HG03575 (cell line): ENCODE measurements around the gene PCIF1.
"Not testable (repeated sequence)": the region's sequence is repeated elsewhere in the genome, so short reads cannot be mapped to it uniquely, and the experiment has no call there.

ENCODE experiments used
- ATAC-seq: cut with Tn5 transposase; IDR thresholded peaks from one replicate; pipeline ENCODE4 v1.9.1; 2021; ENCODE audit not compliant: unreplicated experiment, insufficient number of reproducible peaks, low FRiP score; ENCODE audit errors: extremely low read depth

The PCIF1 gene

DNA sequence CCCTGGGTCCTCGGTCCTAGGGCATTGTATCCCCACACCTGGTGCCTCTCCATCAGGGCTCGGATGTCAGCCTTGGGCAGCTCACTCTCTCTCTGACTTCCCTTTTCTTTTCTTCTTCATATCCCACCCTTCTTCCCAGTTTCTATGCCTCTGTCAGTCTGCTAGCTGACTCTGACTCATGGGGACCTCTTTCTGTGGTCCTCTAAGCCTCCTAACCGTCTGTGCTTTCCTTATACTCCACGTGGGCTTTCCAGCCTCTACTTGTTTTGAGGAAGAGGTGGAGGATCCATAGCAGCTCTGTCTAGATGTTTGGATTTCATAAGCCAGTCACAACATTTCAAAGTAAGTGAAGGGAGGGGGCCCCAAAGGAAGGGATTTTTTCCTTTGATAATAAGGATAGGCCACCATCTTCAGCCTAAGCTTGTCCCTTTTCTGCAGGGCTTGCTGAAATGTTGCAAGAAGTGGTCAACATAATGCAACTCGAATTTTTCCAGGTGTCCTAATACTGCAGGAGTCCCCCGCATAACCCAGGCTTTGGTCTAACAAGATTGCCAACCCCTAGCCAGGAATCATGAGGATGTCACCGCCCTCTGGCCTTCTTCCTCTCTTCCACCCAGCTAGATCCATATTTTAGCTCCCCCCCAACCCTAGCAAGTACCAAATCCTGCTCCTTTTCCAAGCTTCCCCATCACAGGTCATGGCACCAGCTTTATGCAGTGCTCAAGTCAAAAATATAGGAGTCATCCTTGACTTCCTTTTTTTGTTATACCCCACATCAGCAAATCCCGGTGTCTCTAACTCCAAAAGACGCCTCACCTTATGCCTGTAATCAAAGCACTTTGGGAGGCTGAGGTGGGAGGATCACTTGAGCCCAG lies 13.8 kb upstream of the PCIF1 start:
- no peak for ATAC-seq

DNA sequence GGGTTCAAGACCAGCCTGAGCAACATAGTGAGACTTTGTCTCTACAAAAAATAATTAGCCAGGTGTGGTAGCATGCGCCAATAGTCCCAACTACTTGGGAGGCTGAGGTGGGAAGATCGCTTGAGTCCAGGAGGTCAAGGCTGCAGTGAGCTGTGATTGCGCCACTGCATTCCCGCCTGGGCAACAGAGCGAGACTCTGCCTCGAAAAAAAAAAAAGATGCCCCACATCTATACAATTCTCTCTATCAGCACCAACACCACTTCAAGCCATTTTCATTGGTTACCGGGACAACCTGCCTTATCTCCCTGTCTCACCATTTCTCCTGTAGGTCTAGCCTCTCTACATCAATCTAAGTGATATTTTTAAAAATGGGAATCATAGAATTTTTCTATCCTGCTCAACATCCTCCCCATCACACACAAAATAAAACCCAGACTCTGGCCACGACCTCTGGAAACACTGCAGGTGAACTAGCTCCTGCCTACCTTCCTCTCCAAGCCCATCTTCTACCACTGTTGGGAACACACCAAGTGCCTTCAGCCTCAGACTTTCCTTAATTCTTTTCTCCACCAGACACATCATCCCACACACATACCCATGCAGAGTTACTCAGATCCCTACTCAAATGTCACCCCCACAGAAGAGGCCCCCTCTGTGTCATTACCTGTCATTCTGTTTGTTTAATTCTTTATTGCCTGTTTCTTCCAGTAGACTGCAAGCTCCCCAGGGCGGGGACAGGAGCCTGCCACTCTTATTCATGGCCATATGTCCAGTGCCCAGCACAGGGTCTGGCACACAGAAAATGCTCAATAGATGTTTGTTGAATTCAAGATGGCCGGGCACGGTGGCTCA lies 12.9 kb upstream of the PCIF1 start:
- ATAC-seq: no peak

DNA sequence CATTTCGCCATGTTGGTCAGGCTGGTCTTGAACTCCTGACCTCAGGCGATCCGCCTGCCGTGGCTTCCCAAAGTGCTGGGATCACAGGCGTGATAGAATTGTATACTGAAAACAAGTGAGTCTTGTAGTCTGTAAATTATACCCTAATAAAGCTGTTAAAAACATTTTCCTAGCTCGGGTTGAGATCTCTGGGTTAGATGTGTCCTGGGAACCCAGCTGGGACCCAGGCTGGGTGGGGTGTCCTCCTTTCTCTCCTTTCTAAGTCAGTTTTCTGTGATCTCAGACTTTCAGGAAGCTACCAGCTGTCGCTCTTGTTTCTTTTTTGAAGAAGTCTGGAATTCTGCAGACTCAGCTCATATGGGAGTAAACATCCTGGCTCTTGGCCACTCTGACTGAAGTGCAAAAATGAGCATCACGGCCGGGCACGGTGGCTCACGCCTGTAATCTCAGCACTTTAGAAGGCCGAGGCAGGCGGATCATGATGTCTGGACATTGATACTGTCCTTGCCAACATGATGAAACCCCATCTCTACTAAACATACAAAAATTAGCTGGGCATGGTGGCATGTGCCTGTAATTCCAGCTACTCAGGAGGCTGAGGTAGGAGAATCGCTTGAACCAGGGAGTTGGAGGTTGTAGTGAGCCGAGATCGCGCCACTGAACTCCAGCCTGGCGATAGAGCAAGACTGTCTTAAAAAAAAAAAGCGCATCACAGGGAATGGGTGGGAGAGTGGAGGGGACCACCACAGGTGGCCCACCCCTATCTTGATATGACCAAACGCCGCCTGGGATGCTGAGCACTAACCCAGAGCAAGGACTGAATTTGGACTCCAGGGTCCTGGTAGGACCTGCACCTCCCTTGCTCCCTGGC lies 9.9 kb upstream of the PCIF1 start:
- ATAC-seq: no peak

DNA sequence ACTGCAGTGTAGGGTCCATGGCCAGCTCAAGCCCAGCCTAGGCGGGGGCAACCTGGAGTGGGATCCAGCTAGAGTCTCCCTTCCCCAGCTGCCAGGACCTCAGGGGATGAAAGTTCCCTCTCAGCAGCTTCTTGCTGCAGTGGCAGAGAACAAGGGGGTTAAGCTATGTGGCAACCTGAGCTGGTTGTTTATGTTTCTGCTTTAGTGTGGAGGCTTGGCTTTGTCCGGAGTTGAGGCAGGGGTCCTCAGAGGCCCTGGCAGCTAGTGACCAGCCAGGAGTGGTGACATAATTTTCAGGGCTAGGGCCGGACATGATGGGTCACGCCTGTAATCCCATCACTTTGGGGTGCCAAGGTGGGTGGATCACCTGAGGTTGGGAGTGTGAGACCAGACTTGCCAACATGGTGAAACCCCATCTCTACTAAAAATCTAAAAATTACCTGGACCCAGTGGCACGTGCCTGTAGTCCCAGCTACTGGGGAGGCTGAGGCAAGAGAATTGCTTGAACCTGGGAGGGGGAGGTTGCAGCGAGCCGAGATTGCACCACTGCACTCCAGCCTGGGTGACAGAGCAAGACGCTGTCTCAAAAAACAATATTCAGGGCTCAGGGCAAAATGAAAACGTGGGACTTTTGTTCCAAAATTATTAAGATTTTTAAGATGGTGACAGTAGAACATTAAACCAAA lies 8.5 kb upstream of the PCIF1 start:
- ATAC-seq: no peak

DNA sequence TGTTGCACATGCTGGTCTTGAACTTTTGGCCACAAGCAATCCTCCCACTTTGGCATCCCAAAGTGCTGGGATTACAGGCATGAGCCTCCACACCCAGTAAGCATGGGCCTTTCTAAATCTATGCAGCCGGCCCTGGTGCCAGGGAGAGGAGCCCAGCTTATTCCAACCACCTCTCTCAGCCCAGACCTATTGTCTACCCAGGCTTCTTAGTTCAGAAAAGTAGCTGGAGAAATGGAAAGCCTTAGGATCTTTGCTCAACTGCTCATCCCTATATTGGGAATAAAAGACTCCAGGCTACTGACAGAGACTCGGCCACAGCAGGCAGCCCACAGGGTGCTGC lies 7.8 kb upstream of the PCIF1 start:
- ATAC-seq: no peak

DNA sequence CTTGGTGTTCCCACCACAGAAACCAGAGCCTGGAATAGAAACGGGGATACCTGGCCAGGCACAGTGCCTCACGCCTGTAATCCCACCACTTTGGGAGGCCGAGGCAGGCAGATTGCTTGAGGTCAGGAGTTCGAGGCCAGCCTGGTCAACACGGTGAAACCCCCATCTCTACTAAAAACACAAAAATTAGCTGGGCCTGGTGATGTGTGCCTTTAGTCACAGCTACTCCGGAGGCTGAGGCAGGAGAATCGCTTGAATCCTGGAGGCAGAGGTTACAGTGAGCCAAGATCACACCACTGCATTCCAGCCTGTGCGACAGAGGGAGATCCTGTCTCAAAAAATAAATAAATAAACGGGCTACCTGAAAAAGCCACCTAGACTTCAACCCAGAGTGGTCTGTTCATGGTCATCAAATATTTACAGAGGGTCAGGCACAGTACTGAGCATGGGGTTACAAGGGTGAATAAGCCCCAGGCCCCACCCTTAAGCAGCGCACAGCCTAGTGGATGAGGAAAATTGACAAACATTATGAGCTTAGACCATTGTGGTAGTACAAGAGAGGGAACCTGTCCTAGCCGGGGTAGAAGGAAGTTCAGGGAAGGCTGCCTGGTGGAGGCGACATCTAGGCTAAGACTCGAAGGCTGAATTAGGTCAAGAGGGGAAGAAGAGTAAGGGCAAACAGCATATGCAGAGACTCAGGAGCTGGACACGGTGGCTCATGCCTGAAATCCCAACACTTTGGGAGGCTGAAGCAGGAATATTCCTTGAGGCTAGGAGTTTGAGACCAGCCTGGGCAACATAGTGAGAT lies 7.2 kb upstream of the PCIF1 start:
- no peak for ATAC-seq

DNA sequence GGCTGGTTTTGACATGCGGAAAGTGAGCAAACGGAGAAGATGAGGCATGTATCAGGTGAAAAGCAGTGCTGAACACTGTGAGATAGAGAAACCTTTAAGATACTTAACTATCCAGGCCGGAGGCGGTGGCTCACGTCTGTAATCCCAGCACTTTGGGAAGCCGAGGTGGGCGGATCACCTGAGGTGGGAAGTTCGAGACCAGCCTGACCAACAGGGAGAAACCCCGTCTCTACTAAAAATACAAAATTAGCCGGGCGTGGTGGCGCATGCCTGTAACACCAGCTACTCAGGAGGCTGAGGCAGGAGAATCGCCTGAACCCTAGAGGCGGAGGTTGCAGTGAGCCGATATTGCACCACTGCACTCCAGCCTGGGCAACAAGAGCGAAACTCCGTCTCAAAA lies 2.8 kb upstream of the PCIF1 start:
- not testable (repeated sequence) for ATAC-seq

DNA sequence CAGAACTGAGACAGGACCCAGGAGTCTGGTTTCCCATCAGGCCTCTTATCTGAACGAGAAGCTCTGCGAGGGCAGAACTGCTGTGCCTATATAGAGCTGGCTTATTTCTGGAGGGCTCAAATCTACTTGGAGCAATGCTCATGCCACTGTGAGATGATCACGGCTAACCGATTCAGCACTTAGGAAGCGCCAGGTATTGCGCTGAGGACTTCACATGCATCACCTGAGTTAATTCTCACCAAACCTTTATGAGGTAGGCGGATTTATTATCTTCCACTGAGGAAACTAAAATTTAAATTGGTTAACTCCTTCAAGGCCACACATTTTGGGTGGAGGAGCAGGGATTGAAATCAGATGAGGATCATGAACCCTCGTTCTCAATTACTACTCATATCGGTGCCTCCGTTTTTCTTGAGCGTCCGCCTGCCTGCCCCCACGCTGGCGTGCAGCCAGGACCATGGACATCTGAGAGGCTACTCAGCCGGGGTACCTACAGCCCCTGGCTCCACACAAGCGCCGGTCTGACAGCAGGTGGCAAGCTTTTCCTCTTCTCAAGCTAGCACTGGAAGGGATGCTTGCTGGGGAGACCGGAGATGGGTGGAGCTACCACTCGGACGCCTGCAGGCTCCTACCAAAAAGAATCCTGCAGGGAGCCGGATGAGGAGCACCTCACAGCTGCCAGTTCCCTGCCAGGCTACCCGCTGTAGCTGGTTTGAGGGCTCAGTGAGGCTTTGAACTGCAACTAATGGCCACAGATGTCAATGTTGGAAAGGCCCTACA lies 1.0 kb upstream of the PCIF1 start:
- ATAC-seq: no peak

DNA sequence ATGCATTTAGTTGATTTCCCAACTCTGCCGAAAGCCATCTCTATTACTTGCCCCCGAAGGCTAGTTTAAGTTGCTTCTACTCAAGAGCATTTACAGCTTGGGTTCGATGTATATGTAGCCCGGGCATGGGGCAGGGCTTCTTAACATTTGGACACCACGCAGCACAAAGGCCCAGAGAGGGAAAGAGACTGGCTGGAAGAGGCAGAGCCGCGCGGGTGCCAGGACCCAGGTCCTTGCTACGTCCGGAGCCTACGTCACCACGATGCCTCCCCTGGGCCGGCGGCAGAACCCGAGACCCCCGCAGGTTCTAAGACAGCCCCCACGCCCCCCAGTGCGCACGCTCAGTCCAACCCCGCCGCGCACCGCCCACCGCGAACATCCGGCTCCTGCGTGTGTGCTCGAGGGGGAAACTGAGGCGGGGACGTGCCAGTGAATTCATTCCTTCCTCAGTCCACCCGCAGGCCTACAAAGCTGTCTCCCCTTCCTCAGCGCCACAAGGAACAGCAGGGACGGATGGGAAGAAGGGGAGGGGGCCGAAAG lies 367 bp upstream of the PCIF1 start:
- ATAC-seq: no peak

DNA sequence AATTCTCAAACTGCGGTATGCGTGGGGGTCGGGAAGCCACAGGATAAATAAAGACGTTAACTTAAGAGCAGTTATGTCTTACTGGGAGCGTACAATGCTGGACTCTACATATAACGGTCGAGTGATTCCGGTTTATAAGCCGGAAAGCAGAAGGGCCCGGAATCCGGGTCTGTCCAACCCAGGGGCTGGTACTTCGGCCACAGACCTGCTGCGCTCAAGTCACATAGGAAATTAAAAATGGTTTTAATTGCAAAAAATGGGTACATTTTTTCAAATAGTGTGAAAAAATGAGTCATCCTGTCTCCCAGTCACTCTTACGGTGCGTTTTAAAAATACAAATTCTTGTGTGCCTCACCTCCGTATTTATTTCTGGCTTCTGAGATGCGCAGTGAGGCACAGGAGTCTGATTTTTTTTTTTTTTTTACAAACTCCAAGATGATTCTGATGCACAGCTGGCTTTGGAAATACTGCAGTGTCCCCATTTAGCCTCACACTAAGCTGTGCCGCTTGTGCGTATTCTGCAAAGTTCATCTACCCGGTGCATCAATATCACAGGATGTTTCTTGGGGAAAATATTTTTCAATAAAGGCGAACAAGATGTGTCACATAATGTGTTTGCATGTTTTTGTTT lies 1.0 kb downstream of the PCIF1 start:
- ATAC-seq: no peak

DNA sequence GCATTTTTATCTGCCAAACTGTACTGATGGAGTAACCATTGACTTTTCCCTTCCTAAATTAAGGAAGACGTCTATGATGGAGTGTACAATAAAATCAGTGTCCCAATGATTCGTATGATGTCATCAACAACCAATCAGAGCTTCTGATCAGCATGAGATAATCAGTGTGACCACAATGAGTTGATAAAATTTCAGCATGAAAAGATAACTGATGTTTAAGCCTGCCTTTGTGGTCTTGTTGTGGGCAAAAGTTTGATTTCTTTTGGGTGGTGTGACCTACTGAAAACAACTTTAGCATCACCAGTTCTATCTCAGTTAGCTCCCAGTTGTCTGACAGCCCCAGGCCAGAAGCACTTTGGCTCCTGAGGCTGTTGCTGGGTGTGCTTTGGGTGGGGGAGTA lies 3.3 kb downstream of the PCIF1 start:
- ATAC-seq: no peak

DNA sequence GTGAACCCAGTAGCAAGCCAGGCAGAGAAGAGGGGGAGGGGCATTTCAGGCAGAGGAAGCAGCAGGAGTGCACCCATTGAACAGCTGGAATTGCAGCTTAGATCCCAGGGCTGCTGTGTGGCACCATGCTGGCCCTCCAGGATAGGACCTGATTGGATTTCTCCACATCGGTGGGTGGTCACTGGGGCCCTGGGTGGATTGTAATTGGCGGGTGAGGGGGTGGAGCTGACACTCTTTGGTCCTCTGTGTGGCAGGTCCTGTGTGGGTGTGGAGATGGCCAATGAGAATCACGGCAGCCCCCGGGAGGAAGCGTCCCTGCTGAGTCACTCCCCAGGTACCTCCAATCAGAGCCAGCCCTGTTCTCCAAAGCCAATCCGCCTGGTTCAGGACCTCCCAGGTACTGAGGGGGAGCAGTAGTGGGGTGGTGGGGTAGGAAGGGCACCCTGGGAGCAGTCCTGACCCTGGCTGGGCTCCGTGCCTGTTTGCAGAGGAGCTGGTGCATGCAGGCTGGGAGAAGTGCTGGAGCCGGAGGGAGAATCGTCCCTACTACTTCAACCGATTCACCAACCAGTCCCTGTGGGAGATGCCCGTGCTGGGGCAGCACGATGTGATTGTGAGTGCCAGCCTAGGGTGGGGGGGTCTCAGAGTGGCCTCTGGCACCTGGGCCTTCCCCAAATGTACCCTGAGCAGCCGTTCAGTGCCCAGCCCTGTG lies 4.4 kb downstream of the PCIF1 start:
- no peak for ATAC-seq

DNA sequence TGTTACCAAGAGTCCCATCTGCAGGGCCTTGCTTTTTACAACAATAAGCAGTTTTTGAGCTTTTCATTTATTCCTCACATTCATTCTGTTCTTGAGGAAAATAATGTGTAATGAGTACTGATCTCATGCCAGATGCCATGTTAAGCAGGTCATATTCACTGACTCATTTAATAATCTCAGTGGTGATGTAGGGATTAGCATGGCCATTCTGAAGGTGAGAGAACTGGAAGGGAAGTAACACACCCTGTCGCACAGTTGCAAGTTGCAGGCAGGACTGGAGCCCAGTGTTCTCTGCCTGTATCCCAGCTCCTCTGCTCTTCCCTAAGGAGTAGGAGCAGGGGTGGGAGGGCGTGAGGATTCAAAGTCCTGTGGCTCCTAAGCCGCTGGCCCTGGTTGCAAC lies 5.6 kb downstream of the PCIF1 start:
- no peak for ATAC-seq

DNA sequence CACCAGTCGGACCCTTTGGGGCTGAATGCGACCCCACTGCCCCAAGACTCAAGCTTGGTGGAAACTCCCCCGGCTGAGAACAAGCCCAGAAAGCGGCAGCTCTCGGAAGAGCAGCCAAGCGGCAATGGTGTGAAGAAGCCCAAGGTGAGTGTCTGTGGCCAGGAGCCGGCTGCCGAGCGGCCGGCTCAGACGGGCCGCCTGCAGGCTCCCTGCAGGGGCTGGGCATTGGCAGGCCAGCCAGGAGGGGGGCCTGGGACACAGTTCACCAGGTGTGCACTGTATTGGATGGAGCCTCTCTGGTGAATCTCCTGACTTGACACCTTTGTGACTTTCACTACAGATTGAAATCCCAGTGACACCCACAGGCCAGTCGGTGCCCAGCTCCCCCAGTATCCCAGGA lies 6.0 kb downstream of the PCIF1 start:
- ATAC-seq: no peak

DNA sequence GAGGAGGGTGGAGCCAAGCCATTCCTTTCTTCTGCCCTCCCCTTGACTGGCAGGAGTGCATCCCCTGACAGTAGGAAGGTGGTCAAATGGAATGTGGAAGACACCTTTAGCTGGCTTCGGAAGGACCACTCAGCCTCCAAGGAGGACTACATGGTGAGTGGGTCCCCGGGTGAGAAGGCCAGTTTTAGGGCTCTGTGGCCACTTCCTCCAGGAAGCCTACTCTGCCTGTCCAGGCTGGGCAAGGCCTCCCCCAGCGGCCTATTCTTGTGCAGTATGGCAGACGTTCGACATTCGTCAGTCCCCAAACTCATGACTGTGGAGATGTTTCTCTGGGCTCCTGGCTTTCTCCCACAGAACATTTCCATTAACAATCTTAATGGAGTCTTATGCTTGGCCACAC lies 9.1 kb downstream of the PCIF1 start:
- no peak for ATAC-seq
